ENCODE results near the gene SGPP2.
A peak's percentile ranks its signal among the peaks of the same experiment; 100 is the strongest.

DNA sequence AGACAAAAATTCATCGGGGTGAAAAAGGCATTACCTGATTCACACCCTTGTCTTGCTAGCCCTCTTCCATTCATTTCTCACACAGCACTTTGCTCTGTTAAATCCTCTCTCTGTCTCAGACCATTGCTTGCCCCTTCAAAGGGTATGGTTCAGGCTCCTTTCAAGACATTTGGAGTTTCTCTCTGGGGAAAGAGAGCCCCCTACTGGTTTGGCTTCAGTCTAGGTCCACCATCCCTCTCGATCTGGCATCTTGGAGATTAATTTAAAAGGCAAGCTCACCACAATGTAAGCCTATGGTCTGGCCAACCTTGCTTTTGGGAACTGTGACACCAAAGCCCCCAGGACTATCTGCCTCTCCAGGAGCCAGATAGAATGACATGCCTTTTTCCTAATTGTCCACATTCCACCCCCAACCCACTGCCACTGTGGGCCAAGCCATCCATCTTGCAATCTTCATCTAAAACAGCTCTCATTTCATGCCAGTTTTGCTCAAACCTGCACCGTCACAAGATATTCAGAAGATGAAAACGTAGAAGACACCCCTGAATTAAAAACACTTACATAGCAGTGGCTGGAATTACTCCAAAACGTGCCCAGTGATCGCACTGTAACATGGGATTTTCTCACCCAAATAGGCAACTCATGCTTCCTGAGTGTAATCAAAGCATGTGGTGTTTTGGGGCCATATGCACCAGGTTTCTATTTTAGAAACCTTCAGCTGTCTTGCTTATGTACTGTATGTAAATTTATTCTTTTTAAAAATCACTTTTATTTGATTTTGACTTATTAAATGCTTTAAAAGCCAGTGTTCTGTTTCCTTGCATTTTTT is 137.7 kb downstream of the SGPP2 start:
- TF ChIP-seq, protein P1, sequence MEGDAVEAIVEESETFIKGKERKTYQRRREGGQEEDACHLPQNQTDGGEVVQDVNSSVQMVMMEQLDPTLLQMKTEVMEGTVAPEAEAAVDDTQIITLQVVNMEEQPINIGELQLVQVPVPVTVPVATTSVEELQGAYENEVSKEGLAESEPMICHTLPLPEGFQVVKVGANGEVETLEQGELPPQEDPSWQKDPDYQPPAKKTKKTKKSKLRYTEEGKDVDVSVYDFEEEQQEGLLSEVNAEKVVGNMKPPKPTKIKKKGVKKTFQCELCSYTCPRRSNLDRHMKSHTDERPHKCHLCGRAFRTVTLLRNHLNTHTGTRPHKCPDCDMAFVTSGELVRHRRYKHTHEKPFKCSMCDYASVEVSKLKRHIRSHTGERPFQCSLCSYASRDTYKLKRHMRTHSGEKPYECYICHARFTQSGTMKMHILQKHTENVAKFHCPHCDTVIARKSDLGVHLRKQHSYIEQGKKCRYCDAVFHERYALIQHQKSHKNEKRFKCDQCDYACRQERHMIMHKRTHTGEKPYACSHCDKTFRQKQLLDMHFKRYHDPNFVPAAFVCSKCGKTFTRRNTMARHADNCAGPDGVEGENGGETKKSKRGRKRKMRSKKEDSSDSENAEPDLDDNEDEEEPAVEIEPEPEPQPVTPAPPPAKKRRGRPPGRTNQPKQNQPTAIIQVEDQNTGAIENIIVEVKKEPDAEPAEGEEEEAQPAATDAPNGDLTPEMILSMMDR (IDR thresholded peaks at IDR 0.05 in 8 of 11, conservative IDR thresholded peaks at IDR 0.05 in 3 of 11), result peak in 9 of 11 experiments; percentile 8 to 67 (median 53)
- TF ChIP-seq POLR2A (IDR thresholded peaks at IDR 0.05), result no peak
